ENCODE measurements around the gene AHDC1. TPM values are rescaled to one million over a fixed set of nuclear protein-coding genes. Genes with fewer than 3 reads are reported as not detected.

The AHDC1 gene
- polyA plus RNA-seq, 1 donor (not counting 4 experiments of a cell fraction or from before 2014, with no cell fraction given): 4.2 TPM

DNA sequence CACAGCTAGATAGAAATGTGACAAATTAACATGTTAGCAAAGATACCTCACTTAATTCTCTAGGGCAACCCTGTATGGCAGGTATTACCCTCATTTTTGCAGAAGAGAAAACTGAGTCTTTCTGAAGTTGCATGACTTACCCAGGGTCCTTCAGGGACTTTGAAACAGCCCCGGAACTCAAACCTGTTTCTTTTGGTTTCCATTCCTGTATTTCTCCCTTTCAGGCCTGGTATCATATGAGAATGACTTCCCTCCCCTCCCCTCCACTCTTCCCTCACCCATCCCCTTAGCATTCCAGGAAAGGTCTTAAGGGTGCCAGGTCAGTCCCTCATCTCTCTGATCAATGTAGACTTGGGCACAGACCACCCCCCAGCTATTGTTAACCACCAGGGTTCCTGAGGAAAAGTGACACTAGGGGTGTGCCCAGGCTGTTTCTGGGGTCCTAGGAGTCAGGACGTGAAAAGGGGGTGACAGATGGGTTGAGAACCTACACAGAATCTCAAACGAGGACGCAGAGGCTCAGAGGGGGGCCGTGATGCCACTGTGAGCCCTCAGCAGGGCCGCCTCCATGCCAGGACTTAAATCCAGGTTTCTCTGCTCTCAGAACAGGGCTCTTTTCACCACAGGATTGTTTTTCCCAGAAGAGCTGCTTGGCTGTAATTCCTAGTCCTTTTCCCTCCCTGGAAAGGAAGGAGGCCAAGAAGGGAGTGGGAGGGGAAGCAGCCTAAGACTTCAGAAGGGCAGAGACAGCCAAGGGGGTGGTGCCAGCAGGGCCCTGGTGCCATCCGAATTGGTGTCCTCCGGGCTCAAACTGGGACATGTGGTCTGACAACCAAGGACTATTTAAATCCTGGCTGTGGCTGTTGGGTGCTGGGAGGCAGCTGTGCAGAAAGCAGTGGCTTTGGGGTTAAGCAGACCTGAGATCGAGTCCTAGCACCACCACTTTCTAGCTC is 111.9 kb downstream of the AHDC1 start:
- no peak overlapping the region for H3K9ac ChIP-seq (ENCODE audit: control insufficient read depth, extremely low read depth, insufficient read depth, low read length)
- no peak overlapping the region for H3K27ac ChIP-seq (ENCODE audit: control insufficient read depth, insufficient read depth, low read length)
- dilution Hi-C loops (cut with MboI; ENCODE audit: extremely low pct_ligation_motif_present, low sequenced_read_pairs): no loop called here
- no peaks in the 10 kb centered on the region for H4K20me1 ChIP-seq (ENCODE audit: control insufficient read depth, extremely low read depth, insufficient read depth, low read length)
- H3K79me2 ChIP-seq (ENCODE audit: control insufficient read depth, insufficient read depth, low read length): peaks cover 25% of the 10 kb centered on the region
- H3K4me3 ChIP-seq (ENCODE audit: control insufficient read depth in 2 of 3, extremely low read depth in 1 of 3, insufficient read depth in 2 of 3, low read depth in 1 of 3, low read length in 3 of 3): no peak overlapping the region
- peaks cover 13% of the 10 kb centered on the region for H3K4me1 ChIP-seq (ENCODE audit: control insufficient read depth, extremely low read depth, insufficient read depth, low read length)
- no peak for DNase-seq (ENCODE audit: low read depth, low spot score)
- FAIRE-seq: no peak
- no peaks in the 10 kb centered on the region for H3K9me3 ChIP-seq (ENCODE audit: control insufficient read depth, low read depth, low read length)
- no peaks in the 10 kb centered on the region for H3K9me1 ChIP-seq (ENCODE audit: control insufficient read depth, extremely low read depth, insufficient read depth, low read length)
- no peak overlapping the region for H3K4me2 ChIP-seq (ENCODE audit: control insufficient read depth, extremely low read depth, insufficient read depth, low read depth, low read length)
- H2AFZ ChIP-seq (ENCODE audit: control insufficient read depth, low read length): peak overlapping the region; percentile 58
- no peaks in the 10 kb centered on the region for H3K36me3 ChIP-seq (ENCODE audit: control insufficient read depth in 2 of 2, extremely low read depth in 1 of 2, insufficient read depth in 2 of 2, low read length in 2 of 2)
- H3K27me3 ChIP-seq (ENCODE audit: control insufficient read depth, extremely low read depth, insufficient read depth, low read length): no peaks in the 10 kb centered on the region
- TF ChIP-seq EZH2 (IDR thresholded peaks at IDR 0.05; ENCODE audit: low read length): no peak
- TF ChIP-seq, protein P1, sequence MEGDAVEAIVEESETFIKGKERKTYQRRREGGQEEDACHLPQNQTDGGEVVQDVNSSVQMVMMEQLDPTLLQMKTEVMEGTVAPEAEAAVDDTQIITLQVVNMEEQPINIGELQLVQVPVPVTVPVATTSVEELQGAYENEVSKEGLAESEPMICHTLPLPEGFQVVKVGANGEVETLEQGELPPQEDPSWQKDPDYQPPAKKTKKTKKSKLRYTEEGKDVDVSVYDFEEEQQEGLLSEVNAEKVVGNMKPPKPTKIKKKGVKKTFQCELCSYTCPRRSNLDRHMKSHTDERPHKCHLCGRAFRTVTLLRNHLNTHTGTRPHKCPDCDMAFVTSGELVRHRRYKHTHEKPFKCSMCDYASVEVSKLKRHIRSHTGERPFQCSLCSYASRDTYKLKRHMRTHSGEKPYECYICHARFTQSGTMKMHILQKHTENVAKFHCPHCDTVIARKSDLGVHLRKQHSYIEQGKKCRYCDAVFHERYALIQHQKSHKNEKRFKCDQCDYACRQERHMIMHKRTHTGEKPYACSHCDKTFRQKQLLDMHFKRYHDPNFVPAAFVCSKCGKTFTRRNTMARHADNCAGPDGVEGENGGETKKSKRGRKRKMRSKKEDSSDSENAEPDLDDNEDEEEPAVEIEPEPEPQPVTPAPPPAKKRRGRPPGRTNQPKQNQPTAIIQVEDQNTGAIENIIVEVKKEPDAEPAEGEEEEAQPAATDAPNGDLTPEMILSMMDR (optimal IDR thresholded peaks at IDR 0.05 in 1 of 3, IDR thresholded peaks at IDR 0.05 in 1 of 3, conservative IDR thresholded peaks at IDR 0.05 in 1 of 3; ENCODE audit: extremely low read depth in 1 of 3, insufficient read depth in 2 of 3, low read length in 3 of 3): no peak

DNA sequence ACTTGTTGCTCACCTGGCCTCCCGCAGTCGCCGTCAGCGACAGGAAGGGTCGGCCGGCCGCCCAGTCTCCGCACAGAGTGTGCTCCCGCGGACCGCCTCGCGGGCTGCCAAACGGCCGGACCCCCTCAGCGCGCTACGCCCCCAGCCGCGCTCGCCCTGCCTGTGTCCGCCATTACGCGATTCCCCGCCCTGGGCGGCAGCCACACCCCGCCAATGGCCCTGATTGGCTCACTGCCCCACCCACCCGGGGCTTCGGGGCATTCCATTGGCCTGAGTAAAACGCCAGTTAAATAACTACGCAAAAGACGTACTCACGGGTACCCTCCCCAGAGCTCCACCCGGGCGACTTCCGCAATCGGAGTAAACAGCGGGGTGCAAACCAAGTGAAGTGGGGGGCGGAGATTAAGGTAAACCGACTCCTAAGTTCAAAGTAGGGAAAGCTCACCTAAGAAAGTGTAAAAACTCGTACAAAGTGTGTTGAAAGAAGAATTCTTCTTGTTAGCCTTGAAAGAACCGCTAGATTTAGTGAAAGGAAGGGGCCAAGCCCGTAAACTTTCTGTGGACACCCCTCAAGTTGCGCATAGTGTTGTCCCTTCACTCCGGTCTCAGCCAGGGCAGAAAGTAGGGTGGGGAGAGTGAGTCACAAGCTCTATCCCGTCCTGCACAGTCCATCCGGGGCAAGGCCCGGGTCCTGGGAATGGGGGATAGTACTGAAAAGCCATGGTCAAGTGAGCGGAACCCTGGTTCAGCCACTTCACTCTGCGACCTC is 113.8 kb downstream of the AHDC1 start, which contains the start of gene WASF2:
WASF2 (minus strand) TSS at position 195 of the 769 bp plus-strand sequence. CDS start 61,277 bp downstream, outside the sequence.
- Histone ChIP-seq H3K27me3 (ENCODE audit: control insufficient read depth, extremely low read depth, insufficient read depth, low read length) (no peaks in the 10 kb centered on the region), H3K79me2 (ENCODE audit: control insufficient read depth, insufficient read depth, low read length) (peaks cover 40% of the 10 kb centered on the region), H3K4me2 (ENCODE audit: control insufficient read depth, extremely low read depth, insufficient read depth, low read depth, low read length) (peak within 1 kb of the TSS; percentile 93), H3K9me3 (ENCODE audit: control insufficient read depth, low read depth, low read length) (no peaks in the 10 kb centered on the region), H3K4me3 (ENCODE audit: control insufficient read depth in 2 of 3, extremely low read depth in 1 of 3, insufficient read depth in 2 of 3, low read depth in 1 of 3, low read length in 3 of 3) (peak within 1 kb of the TSS; percentile 88 to 100 (median 98)), H4K20me1 (ENCODE audit: control insufficient read depth, extremely low read depth, insufficient read depth, low read length) (no peaks in the 10 kb centered on the region), H3K27ac (ENCODE audit: control insufficient read depth, insufficient read depth, low read length) (peak within 1 kb of the TSS; percentile 100), H3K4me1 (ENCODE audit: control insufficient read depth, extremely low read depth, insufficient read depth, low read length) (peaks cover 13% of the 10 kb centered on the region), H3K9me1 (ENCODE audit: control insufficient read depth, extremely low read depth, insufficient read depth, low read length) (no peaks in the 10 kb centered on the region), H2AFZ (ENCODE audit: control insufficient read depth, low read length) (peak within 1 kb of the TSS; percentile 91), H3K36me3 (ENCODE audit: control insufficient read depth in 2 of 2, extremely low read depth in 1 of 2, insufficient read depth in 2 of 2, low read length in 2 of 2) (no peaks in the 10 kb centered on the region), H3K9ac (ENCODE audit: control insufficient read depth, extremely low read depth, insufficient read depth, low read length) (peak within 1 kb of the TSS; percentile 100)
- dilution Hi-C loops (cut with MboI; ENCODE audit: extremely low pct_ligation_motif_present, low sequenced_read_pairs): no loop called here
- FAIRE-seq (peak; percentile 46), DNase-seq (ENCODE audit: low read depth, low spot score) (peak; percentile 88)
- TF ChIP-seq, protein P1 (optimal IDR thresholded peaks at IDR 0.05 in 1 of 3, IDR thresholded peaks at IDR 0.05 in 1 of 3, conservative IDR thresholded peaks at IDR 0.05 in 1 of 3; ENCODE audit: extremely low read depth in 1 of 3, insufficient read depth in 2 of 3, low read length in 3 of 3): no peak
- no peak for TF ChIP-seq EZH2 (IDR thresholded peaks at IDR 0.05; ENCODE audit: low read length)
